Fibroblast of pulmonary artery (primary cell): Measurements from ENCODE around the gene RIMBP2.

Source experiments
- DNase-seq: peaks from one replicate; pipeline ENCODE4 v3.0.0-alpha.2; 2010; ENCODE audit warnings: low read depth
- H3K4me3 ChIP-seq: replicated peaks from 2 replicates; pipeline ENCODE4 v1.5.1; 2011; ENCODE audit warnings: low read depth, mild to moderate bottlenecking, control low read depth, low read length, moderate library complexity
- TF ChIP-seq, protein P1 (sequence below): IDR thresholded peaks from 2 replicates; pipeline ENCODE4 v1.5.1; 2011; ENCODE audit warnings: mild to moderate bottlenecking, control low read depth, low read length, inconsistent platforms; ENCODE audit errors: missing control alignments

RIMBP2 gene

DNA sequence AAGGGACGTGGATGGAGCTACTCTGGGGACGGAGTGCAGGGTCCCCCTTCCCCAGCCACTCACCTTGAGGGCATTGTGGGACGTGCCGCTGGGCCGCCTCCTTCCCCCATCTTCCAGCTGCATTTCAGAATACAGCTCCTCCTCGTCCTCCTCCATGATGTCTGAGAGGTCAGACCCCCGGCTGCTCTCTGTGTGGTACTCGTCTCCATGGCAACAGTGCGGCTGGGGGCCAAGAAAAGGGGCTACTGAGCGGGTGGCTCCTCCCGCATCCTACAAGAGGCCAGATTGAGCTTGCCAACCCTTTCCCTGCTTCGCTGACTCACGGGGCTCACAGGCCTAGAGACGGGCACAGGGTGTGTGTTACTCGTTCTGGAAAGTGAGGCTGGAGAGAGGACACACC, 288.0 kb downstream of the RIMBP2 start:
- H3K4me3 ChIP-seq, result no peak overlapping the region
- no peak for DNase-seq
- TF ChIP-seq, protein P1, sequence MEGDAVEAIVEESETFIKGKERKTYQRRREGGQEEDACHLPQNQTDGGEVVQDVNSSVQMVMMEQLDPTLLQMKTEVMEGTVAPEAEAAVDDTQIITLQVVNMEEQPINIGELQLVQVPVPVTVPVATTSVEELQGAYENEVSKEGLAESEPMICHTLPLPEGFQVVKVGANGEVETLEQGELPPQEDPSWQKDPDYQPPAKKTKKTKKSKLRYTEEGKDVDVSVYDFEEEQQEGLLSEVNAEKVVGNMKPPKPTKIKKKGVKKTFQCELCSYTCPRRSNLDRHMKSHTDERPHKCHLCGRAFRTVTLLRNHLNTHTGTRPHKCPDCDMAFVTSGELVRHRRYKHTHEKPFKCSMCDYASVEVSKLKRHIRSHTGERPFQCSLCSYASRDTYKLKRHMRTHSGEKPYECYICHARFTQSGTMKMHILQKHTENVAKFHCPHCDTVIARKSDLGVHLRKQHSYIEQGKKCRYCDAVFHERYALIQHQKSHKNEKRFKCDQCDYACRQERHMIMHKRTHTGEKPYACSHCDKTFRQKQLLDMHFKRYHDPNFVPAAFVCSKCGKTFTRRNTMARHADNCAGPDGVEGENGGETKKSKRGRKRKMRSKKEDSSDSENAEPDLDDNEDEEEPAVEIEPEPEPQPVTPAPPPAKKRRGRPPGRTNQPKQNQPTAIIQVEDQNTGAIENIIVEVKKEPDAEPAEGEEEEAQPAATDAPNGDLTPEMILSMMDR, result no peak

DNA sequence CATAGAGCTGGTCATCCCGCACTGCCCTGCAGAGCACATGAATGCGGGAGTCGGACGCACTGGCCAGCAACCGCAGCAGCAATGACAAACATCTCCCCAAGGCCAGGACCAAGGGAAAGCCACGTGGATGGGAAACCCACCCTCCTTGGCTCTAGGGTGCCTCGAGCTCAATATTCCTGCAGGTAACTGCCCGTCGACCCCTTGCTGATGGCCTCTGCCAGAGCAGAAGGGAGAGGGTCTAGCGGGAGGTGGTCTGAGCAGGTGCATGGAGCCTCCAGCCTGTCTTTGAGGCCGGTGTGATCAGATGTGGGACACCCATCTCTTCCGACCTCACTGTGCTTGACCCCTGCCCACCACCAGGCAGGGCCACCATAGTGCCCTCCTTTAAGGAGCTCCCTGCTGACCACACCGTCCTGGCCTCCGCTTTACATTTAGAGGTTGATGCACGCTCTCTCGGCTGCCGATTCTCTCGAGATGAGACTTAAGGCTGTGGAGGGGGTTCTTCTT, 288.7 kb downstream of the RIMBP2 start:
- TF ChIP-seq, protein P1, result no peak
- H3K4me3 ChIP-seq, result no peak overlapping the region
- no peak for DNase-seq

DNA sequence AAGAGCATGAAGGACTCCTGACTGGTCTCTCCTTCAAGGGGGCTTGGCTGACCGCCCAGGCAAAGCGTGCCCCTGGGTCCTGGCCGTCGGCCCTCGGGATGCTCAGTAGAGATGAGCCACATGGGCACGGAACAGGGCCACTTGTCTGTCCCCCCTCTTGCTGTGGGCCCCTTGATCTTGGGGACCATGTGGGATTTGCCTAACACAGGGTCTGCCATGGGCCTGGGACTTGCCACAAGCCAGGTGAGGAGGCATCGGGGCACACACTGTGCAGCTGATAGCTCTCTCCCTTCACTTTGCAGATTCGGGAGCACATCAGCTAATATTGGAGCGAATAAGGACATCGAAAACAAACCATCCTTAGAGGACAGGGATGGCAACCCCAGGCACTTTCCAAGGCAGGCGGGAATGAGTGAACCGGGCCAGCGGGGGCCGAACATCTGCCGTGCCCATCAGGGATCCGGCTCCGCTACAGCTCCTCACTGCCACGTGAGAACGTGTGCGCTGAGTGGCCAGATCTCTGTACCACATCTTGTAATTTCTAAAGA, 290.3 kb downstream of the RIMBP2 start:
- TF ChIP-seq, protein P1, result no peak
- no peak overlapping the region for H3K4me3 ChIP-seq
- no peak for DNase-seq

DNA sequence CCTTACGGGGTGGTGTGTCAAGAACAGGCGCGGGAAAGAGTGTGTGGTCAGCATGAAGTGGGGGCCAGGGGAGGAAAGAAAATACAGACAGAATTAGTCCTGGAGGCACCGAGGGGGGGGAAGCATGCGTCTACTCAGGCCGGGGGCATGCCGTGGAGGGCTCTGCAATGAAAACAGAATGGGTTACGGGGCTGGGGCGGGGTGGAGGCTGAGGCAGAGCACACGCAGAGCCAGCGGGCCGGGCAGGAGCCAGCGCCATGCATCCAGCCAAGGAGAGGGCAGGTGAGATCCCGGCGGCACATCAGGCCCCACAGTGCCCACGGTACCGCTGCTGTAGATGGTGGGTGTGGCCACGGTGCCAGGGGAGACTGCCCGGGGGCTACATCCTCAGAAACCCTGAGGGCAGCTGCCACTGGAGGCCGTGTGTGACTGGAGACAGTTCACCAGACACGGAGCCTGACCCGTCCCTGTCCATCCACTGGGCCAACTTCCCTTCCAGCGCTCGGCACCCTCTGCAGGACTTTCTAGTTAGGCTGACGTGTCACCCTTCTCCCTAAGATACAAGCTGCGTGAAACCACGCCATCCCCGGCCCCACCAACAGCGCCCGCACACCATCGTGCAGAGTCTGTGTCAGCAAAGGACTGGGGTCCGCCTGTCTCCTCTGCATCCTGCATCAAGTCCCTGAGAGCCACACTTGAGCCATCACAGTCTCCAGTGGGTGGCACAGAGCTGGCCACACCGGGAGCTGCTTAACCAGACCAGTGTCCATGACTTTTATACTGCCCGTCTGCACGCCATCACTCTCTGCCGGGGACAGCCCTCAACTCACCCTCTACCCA, 291.0 kb downstream of the RIMBP2 start:
- H3K4me3 ChIP-seq, result no peak overlapping the region
- DNase-seq, result no peak
- TF ChIP-seq, protein P1, result no peak

DNA sequence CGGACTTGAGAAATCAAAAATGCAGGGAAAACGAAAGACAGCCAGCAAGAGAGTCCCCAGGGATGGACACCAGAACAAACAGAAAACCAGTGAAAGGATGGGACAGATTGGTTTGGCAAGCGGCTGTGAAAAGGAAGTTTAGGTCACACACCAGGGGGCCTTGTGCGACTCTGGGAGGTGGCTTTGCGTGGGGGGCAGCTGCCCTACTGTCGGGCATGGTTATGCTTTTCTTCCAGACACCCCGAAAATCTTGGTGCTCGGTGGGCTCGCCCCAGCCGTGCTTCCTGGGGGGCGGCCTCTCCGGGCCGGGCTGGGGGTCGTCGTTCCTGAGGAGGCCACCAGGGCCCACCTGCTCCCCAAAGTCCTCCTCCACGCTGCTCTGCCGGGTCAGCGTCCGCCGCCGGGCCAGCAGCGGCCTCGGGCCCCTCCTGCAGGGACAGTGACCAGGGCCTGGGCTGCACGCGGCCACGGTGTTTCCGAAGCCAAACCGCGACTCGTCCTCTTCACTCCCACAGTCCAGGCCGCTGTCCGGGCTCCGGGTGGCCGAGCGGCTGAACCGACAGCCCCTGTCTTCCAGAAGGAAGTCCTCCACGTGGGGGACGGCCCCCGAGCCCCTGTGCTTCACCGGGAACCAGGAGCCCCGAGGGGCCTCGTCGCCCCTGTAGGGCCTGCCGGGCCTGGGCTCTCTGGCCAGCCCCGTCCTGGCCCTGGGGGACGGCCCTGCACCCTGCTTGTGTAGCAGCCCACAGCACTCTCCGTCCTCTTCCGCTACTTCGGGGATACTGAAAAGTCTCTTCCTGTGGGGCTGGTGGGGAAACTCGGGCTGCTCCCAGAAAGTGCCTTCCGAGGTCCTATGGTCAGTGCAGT, 291.9 kb downstream of the RIMBP2 start:
- TF ChIP-seq, protein P1, result no peak
- H3K4me3 ChIP-seq, result no peak overlapping the region
- DNase-seq, result no peak

DNA sequence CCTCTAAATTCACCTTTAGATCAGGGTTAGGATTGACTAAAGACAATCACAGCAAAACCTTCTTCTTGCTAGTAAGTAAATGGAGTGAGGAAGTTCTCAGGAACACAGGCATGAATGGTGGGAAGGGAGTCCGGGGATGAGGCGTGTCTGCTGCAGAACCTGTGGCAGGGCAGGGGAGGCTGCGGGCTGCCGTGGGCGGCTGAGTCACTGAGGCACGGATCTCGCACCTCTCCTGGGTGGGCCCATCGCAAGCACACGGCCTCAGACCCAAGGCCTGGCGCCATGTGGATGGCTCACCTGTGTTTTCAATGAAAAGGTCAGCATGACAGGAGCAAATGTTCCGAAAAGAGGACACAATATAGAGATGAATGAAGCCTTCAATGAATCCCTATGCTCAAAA, 293.0 kb downstream of the RIMBP2 start:
- TF ChIP-seq, protein P1, result no peak
- no peak for DNase-seq
- H3K4me3 ChIP-seq, result no peak overlapping the region
